ENCODE data around the gene PSMG1. TPM values are rescaled to one million over a fixed set of nuclear protein-coding genes. Genes with fewer than 3 reads are reported as not detected.

PSMG1 gene
- total and polyA plus RNA-seq, 2 of the 8 experiments (the other 6 are each of a cell fraction or from before 2014, with no cell fraction given) = 50.7 to 93.7 TPM

- POLR2A ChIA-PET (ENCODE audit: partially characterized antibody) = no interaction called here
- 87% methylated on average over 2 of the region's 2 CpGs; no CpG with 5 or more reads in 1 of the 2 experiments for WGBS, 2 experiments (ENCODE audit: extremely low coverage in 1 of 2, insufficient coverage in 1 of 2, insufficient read length in 1 of 2, insufficient replicate concordance in 2 of 2, low coverage in 1 of 2, low lambda C conversion rate in 2 of 2, missing lambda C conversion rate in 1 of 2)
These were observed 34.3 kb downstream of the PSMG1 start for GRCh38 chr21:39148975-39149374.

More at GRCh38 chr21:39148975-39149374, 34.3 kb downstream of the PSMG1 start:
- Histone ChIP-seq H3K79me2 (ENCODE audit: control insufficient read depth in 1 of 2, insufficient read depth in 2 of 2, low read length in 2 of 2) (no peaks in the 10 kb centered on the region), H2BK120ac (replicated peaks; ENCODE audit: low read depth, low read length) (no peak overlapping the region), H3K79me1 (ENCODE audit: low read depth, low read length) (no peaks in the 10 kb centered on the region), H3K36me3 (ENCODE audit: control insufficient read depth in 2 of 4, insufficient read depth in 4 of 4, low read length in 3 of 4) (no peaks in the 10 kb centered on the region), H2BK12ac (ENCODE audit: low read depth, low read length) (no peak overlapping the region), H2AFZ (ENCODE audit: low read length) (no peak overlapping the region), H4K20me1 (replicated peaks in 1 of 2; ENCODE audit: control insufficient read depth in 1 of 2, insufficient read depth in 2 of 2, low read length in 2 of 2) (no peaks in the 10 kb centered on the region), H4K91ac (replicated peaks; ENCODE audit: insufficient read length, low read length) (no peak overlapping the region), H3K4me3 (ENCODE audit: extremely low read depth in 1 of 4, insufficient read depth in 2 of 4, low read depth in 3 of 4, low read length in 4 of 4) (no peak overlapping the region), H3K14ac (ENCODE audit: insufficient read length) (no peak overlapping the region), H3K9ac (replicated peaks in 1 of 4; ENCODE audit: extremely low read depth in 1 of 4, low read depth in 3 of 4, low read length in 3 of 4) (no peak overlapping the region), H3K23ac (ENCODE audit: insufficient read length) (no peak overlapping the region), H2BK5ac (ENCODE audit: low read depth, low read length) (no peak overlapping the region), H3K27ac (ENCODE audit: low read depth, low read length) (no peak overlapping the region), H2AK5ac (ENCODE audit: low read depth, low read length) (no peak overlapping the region), H3K27me3 (replicated peaks in 1 of 4; ENCODE audit: control insufficient read depth in 3 of 4, extremely low read depth in 1 of 4, insufficient read depth in 3 of 4, low read length in 3 of 4) (no peaks in the 10 kb centered on the region), H3K23me2 (ENCODE audit: low read depth, low read length) (no peaks in the 10 kb centered on the region), H4K8ac (ENCODE audit: extremely low read depth, insufficient read depth, low read length) (no peak overlapping the region), H2BK15ac (ENCODE audit: low read length) (no peak overlapping the region), H3K18ac (ENCODE audit: extremely low read depth, low read length) (no peak overlapping the region), H3K4ac (replicated peaks; ENCODE audit: insufficient read length, low read depth, low read length) (no peak overlapping the region), H3K4me1 (replicated peaks in 1 of 4; ENCODE audit: control insufficient read depth in 3 of 4, insufficient read depth in 4 of 4, low read length in 3 of 4) (no peaks in the 10 kb centered on the region), H3K4me2 (ENCODE audit: insufficient read depth in 1 of 2, low read depth in 2 of 2, low read length in 2 of 2) (no peak overlapping the region), H3K56ac (replicated peaks; ENCODE audit: insufficient read length, low read depth, low read length) (no peak overlapping the region), H3K9me3 (ENCODE audit: insufficient read depth in 2 of 2, low read depth in 1 of 2, low read length in 1 of 2) (no peaks in the 10 kb centered on the region; a peak in 1 of 4 replicates), H2BK20ac (ENCODE audit: low read length) (no peak overlapping the region), H4K5ac (ENCODE audit: insufficient read length, low read depth, low read length) (no peak overlapping the region)
- TF ChIP-seq CHD2 (IDR thresholded peaks at IDR 0.05; ENCODE audit: low read length) (no peak), JUND (IDR thresholded peaks at IDR 0.05; ENCODE audit: low read length) (no peak), ATF3 (IDR thresholded peaks at IDR 0.05; ENCODE audit: insufficient read depth, low read depth, low read length) (no peak), CTBP2 (IDR thresholded peaks at IDR 0.05; ENCODE audit: borderline replicate concordance, insufficient read depth, insufficient read length, low read length) (no peak), KDM1A (IDR thresholded peaks at IDR 0.05; ENCODE audit: borderline replicate concordance, low read length) (no peak), ATF2 (IDR thresholded peaks at IDR 0.05; ENCODE audit: low read length) (no peak), RAD21 (IDR thresholded peaks at IDR 0.05 in 1 of 2, conservative IDR thresholded peaks at IDR 0.05 in 1 of 2; ENCODE audit: low read depth in 2 of 2, low read length in 2 of 2) (no peak), SUZ12 (IDR thresholded peaks at IDR 0.05; ENCODE audit: low read length) (no peak)
- TF ChIP-seq, protein P1, sequence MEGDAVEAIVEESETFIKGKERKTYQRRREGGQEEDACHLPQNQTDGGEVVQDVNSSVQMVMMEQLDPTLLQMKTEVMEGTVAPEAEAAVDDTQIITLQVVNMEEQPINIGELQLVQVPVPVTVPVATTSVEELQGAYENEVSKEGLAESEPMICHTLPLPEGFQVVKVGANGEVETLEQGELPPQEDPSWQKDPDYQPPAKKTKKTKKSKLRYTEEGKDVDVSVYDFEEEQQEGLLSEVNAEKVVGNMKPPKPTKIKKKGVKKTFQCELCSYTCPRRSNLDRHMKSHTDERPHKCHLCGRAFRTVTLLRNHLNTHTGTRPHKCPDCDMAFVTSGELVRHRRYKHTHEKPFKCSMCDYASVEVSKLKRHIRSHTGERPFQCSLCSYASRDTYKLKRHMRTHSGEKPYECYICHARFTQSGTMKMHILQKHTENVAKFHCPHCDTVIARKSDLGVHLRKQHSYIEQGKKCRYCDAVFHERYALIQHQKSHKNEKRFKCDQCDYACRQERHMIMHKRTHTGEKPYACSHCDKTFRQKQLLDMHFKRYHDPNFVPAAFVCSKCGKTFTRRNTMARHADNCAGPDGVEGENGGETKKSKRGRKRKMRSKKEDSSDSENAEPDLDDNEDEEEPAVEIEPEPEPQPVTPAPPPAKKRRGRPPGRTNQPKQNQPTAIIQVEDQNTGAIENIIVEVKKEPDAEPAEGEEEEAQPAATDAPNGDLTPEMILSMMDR (IDR thresholded peaks at IDR 0.05; ENCODE audit: control extremely low read depth in 1 of 3, insufficient read depth in 1 of 3, low read depth in 1 of 3, low read length in 3 of 3) = no peak
- no peak for FAIRE-seq
- no peak for DNase-seq (ENCODE audit: low read depth in 1 of 2, low spot score in 2 of 2)
- CTCF ChIA-PET (ENCODE audit: partially characterized antibody) = no interaction called here

All from H1 (cell line).